ENCODE measurements around the gene HECTD1.

Gene HECTD1

GRCh38 chr14:31051023-31051422, 156.6 kb downstream of the HECTD1 start:
- no peak for DNase-seq (ENCODE audit: low spot score)

Data from NAMALWA (cell line).